ENCODE results near the gene PKD1L1.

PKD1L1 gene

DNA sequence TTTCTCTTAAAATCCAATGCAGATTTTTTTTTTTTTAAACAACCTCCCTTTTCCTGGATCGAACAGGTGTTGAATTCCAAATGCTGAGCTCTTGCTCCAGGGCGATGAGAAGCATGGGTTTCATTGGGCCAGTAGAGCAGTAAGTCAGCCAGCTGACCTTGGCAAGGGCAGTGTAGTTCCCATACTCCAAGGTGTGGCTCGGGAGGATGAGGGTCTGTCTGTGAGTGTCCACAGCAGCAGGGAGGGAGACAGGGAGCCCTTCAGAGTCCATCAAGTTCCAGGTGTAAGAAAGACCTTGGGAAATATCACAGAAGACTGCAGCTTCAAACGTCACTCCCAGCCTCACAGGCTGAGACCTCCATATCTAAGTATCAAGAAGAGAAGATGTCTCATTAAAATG, 50.4 kb downstream of the PKD1L1 start:
- no peak for DNase-seq (ENCODE audit: low read depth, low spot score)
- H3K4me1 ChIP-seq (ENCODE audit: insufficient read depth, insufficient read length) = peaks cover 4% of the 10 kb centered on the region
- no peaks in the 10 kb centered on the region for H3K36me3 ChIP-seq (ENCODE audit: insufficient read depth, insufficient read length, low read length)
- H3K9ac ChIP-seq (ENCODE audit: insufficient read length, low read depth) = no peak overlapping the region
- H3K27me3 ChIP-seq (ENCODE audit: insufficient read depth, insufficient read length) = no peaks in the 10 kb centered on the region
- TF ChIP-seq SUZ12 (IDR thresholded peaks at IDR 0.05; ENCODE audit: extremely low read depth, insufficient read depth, insufficient read length) = no peak
- no peak for TF ChIP-seq ZNF274 (IDR thresholded peaks at IDR 0.05; ENCODE audit: low read depth, low read length)
- no peak for TF ChIP-seq YY1 (IDR thresholded peaks at IDR 0.05; ENCODE audit: insufficient read depth, insufficient read length)
- H3K9me3 ChIP-seq (ENCODE audit: insufficient read depth, low read length) = no peaks in the 10 kb centered on the region
- no peak overlapping the region for H3K4me3 ChIP-seq (ENCODE audit: insufficient read length, low read depth)

DNA sequence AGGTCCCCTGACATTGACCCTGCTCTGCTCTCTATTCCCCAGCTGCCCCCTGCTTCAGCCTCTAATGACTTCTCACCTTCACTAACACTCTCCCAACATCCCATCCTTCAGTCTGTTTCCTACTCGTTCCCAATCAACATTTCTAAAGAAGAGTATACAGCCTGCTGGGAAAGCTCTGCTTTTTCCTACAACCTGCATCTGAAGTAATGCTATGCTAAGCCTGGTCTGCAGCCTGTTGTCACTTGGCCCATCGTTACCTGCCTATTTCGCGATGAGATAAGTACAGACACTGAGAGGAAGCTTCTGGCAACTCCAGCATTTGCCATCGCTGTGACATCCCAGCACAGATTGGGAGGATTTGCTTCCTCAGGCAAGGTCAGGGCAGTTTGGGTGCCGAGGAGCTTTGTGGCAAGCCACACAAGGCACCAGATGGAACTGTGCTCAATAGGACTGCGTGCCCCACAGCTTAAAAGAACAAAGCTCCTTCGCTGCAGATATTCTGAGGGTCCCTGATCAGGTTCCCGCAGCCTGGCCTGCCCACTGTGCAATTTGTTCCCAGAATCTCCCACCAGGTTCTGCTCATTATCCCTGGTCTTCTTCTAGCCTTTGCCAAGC, 51.4 kb downstream of the PKD1L1 start:
- H3K9me3 ChIP-seq (ENCODE audit: insufficient read depth, low read length) = no peaks in the 10 kb centered on the region
- TF ChIP-seq SUZ12 (IDR thresholded peaks at IDR 0.05; ENCODE audit: extremely low read depth, insufficient read depth, insufficient read length) (no peak), ZNF274 (IDR thresholded peaks at IDR 0.05; ENCODE audit: low read depth, low read length) (no peak), YY1 (IDR thresholded peaks at IDR 0.05; ENCODE audit: insufficient read depth, insufficient read length) (no peak)
- H3K9ac ChIP-seq (ENCODE audit: insufficient read length, low read depth) = peak overlapping the region; percentile 37
- H3K4me1 ChIP-seq (ENCODE audit: insufficient read depth, insufficient read length) = peaks cover 4% of the 10 kb centered on the region
- peak; percentile 77 for DNase-seq (ENCODE audit: low read depth, low spot score)
- no peaks in the 10 kb centered on the region for H3K36me3 ChIP-seq (ENCODE audit: insufficient read depth, insufficient read length, low read length)
- no peak overlapping the region for H3K4me3 ChIP-seq (ENCODE audit: insufficient read length, low read depth)
- no peaks in the 10 kb centered on the region for H3K27me3 ChIP-seq (ENCODE audit: insufficient read depth, insufficient read length)

DNA sequence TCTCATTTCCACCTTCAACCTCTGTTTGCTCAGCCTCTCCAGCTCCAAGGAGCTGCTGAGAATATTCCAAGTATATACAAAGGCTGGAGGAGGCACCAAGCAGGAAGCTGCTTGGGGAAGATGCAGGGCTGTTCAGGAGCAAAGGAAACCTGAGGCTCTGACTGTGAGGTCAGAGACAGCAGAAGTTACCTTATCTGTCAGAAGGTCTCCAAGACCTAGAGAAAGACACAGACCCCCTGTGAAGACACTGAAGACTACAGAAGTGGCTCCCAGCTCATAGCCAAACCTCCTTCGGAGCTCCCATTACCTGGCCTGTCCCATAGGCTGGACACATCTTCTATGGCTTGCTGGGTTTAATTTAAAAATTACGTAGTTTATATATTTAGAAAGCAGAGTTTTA, 53.2 kb downstream of the PKD1L1 start:
- no peak for DNase-seq (ENCODE audit: low read depth, low spot score)
- H3K9ac ChIP-seq (ENCODE audit: insufficient read length, low read depth) = no peak overlapping the region
- peaks cover 4% of the 10 kb centered on the region for H3K4me1 ChIP-seq (ENCODE audit: insufficient read depth, insufficient read length)
- TF ChIP-seq SUZ12 (IDR thresholded peaks at IDR 0.05; ENCODE audit: extremely low read depth, insufficient read depth, insufficient read length) (no peak), YY1 (IDR thresholded peaks at IDR 0.05; ENCODE audit: insufficient read depth, insufficient read length) (no peak), ZNF274 (IDR thresholded peaks at IDR 0.05; ENCODE audit: low read depth, low read length) (no peak)
- no peak overlapping the region for H3K4me3 ChIP-seq (ENCODE audit: insufficient read length, low read depth)
- H3K36me3 ChIP-seq (ENCODE audit: insufficient read depth, insufficient read length, low read length) = no peaks in the 10 kb centered on the region
- H3K9me3 ChIP-seq (ENCODE audit: insufficient read depth, low read length) = no peaks in the 10 kb centered on the region
- H3K27me3 ChIP-seq (ENCODE audit: insufficient read depth, insufficient read length) = no peaks in the 10 kb centered on the region

DNA sequence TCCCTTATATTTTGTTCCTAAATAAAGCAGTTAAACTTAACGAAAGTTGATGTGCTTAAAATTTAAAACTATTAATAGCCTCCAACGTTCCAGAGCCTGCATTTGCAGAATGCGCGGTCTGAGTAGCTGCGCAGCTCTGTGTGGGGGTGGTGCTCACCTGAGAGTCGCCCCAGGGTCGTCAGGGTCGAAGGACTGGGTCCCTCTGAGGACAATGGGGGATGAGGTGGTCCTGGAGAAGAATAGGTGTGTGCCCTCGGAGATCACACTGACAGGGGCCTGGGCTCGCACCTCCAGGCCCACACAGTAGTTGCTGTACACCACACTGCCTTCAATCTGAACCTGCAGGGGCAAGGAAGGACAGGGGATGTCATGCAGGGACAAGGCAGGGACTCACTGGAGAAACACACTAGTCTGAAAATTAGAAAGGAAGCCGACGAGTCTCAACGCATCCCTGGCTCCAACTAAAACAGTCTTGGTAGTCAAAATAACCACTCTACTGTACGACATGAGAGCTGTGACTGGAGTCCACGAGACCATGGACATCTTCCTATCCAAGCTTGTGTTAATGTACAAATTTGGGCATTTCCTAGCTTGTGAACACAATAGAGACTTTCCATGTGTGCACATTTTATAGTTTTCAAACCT, 54.4 kb downstream of the PKD1L1 start:
- no peaks in the 10 kb centered on the region for H3K36me3 ChIP-seq (ENCODE audit: insufficient read depth, insufficient read length, low read length)
- H3K27me3 ChIP-seq (ENCODE audit: insufficient read depth, insufficient read length) = no peaks in the 10 kb centered on the region
- TF ChIP-seq SUZ12 (IDR thresholded peaks at IDR 0.05; ENCODE audit: extremely low read depth, insufficient read depth, insufficient read length) (no peak), YY1 (IDR thresholded peaks at IDR 0.05; ENCODE audit: insufficient read depth, insufficient read length) (no peak), ZNF274 (IDR thresholded peaks at IDR 0.05; ENCODE audit: low read depth, low read length) (no peak)
- H3K4me1 ChIP-seq (ENCODE audit: insufficient read depth, insufficient read length) = peaks cover 4% of the 10 kb centered on the region
- DNase-seq (ENCODE audit: low read depth, low spot score) = no peak
- no peak overlapping the region for H3K4me3 ChIP-seq (ENCODE audit: insufficient read length, low read depth)
- no peaks in the 10 kb centered on the region for H3K9me3 ChIP-seq (ENCODE audit: insufficient read depth, low read length)
- no peak overlapping the region for H3K9ac ChIP-seq (ENCODE audit: insufficient read length, low read depth)

DNA sequence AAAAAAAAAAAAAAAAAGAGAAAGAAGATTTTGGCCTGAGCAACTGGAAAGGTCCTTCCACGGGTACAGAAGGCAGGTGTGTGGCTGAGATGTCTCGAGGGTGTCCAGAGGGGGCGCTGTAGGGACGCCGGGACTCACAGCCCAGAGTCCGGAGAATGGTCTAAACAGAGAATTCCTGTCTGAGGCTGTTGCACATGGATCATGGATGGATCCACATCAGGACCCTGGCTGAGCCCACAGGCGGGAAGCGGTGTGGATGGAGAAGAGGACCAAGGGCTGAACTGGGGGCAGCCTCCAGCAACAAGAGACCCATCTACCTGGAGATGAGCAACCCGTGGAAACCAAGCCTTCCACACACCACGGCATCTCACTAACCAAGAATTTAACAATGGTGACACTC, 55.0 kb downstream of the PKD1L1 start:
- no peak for DNase-seq (ENCODE audit: low read depth, low spot score)
- H3K27me3 ChIP-seq (ENCODE audit: insufficient read depth, insufficient read length) = no peaks in the 10 kb centered on the region
- TF ChIP-seq YY1 (IDR thresholded peaks at IDR 0.05; ENCODE audit: insufficient read depth, insufficient read length) (no peak), ZNF274 (IDR thresholded peaks at IDR 0.05; ENCODE audit: low read depth, low read length) (no peak), SUZ12 (IDR thresholded peaks at IDR 0.05; ENCODE audit: extremely low read depth, insufficient read depth, insufficient read length) (no peak)

DNA sequence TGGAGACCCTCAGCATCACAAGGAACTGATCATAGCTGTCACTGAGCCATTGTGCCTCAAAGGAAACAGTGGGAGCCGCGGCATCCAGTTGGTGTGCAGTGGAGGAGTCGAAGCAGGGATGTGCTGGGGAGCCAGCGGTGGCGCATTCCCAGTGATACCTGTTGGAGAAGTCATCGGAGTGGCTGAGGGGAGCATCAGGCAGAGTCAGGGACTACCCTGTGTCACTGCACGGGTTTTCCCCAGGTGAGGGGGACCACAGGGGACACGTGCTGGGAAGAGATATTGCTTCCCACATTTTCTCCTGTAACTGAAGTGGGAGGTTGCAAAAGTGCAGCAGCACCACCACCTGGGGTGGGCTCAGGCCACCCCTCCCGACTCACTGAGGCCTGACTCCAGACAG, 57.7 kb downstream of the PKD1L1 start:
- TF ChIP-seq YY1 (IDR thresholded peaks at IDR 0.05; ENCODE audit: insufficient read depth, insufficient read length) (no peak), ZNF274 (IDR thresholded peaks at IDR 0.05; ENCODE audit: low read depth, low read length) (no peak), SUZ12 (IDR thresholded peaks at IDR 0.05; ENCODE audit: extremely low read depth, insufficient read depth, insufficient read length) (no peak)
- Histone ChIP-seq H3K36me3 (ENCODE audit: insufficient read depth, insufficient read length, low read length) (no peaks in the 10 kb centered on the region), H3K27me3 (ENCODE audit: insufficient read depth, insufficient read length) (no peaks in the 10 kb centered on the region)

More for the DNA sequence above, 55.0 kb downstream of the PKD1L1 start:
- H3K4me1 ChIP-seq (ENCODE audit: insufficient read depth, insufficient read length) = peaks cover 7% of the 10 kb centered on the region
- H3K4me3 ChIP-seq (ENCODE audit: insufficient read length, low read depth) = no peak overlapping the region
- no peaks in the 10 kb centered on the region for H3K36me3 ChIP-seq (ENCODE audit: insufficient read depth, insufficient read length, low read length)
- no peaks in the 10 kb centered on the region for H3K9me3 ChIP-seq (ENCODE audit: insufficient read depth, low read length)
- H3K9ac ChIP-seq (ENCODE audit: insufficient read length, low read depth) = no peak overlapping the region

DNA sequence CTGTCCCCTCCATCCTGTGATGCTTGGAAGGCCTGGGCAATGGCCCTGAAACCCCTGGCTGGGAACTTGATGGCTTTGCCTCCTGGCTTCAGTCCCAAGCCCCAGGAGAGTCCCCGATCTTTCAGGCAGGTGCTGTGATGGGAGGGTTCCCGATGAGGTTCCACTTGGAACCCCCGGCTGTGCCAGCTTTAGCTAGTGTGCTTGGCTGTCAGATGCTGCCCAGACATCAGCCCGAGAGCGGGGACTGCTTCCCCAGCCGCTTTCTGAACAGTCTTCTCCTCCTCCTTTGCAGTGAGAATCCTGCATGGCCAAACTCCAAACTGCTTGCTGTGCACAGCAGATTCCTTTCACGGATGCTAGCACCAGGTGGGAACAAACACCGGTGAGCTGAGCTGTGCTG, 58.1 kb downstream of the PKD1L1 start:
- H3K9me3 ChIP-seq (ENCODE audit: insufficient read depth, low read length) = no peaks in the 10 kb centered on the region
- H3K4me3 ChIP-seq (ENCODE audit: insufficient read length, low read depth) = no peak overlapping the region
- TF ChIP-seq ZNF274 (IDR thresholded peaks at IDR 0.05; ENCODE audit: low read depth, low read length) (no peak), YY1 (IDR thresholded peaks at IDR 0.05; ENCODE audit: insufficient read depth, insufficient read length) (no peak), SUZ12 (IDR thresholded peaks at IDR 0.05; ENCODE audit: extremely low read depth, insufficient read depth, insufficient read length) (no peak)
- H3K36me3 ChIP-seq (ENCODE audit: insufficient read depth, insufficient read length, low read length) = no peaks in the 10 kb centered on the region
- DNase-seq (ENCODE audit: low read depth, low spot score) = no peak
- no peaks in the 10 kb centered on the region for H3K27me3 ChIP-seq (ENCODE audit: insufficient read depth, insufficient read length)
- H3K4me1 ChIP-seq (ENCODE audit: insufficient read depth, insufficient read length) = peaks cover 8% of the 10 kb centered on the region
- H3K9ac ChIP-seq (ENCODE audit: insufficient read length, low read depth) = no peak overlapping the region

More for the DNA sequence above, 57.7 kb downstream of the PKD1L1 start:
- H3K9ac ChIP-seq (ENCODE audit: insufficient read length, low read depth) = no peak overlapping the region
- no peak overlapping the region for H3K4me3 ChIP-seq (ENCODE audit: insufficient read length, low read depth)
- no peak for DNase-seq (ENCODE audit: low read depth, low spot score)
- no peaks in the 10 kb centered on the region for H3K9me3 ChIP-seq (ENCODE audit: insufficient read depth, low read length)
- H3K4me1 ChIP-seq (ENCODE audit: insufficient read depth, insufficient read length) = peaks cover 8% of the 10 kb centered on the region

All from NT2/D1 (cell line).